GM23248 (cell line): Measurements from ENCODE around the gene FILIP1. TPM values are rescaled to one million over a fixed set of nuclear protein-coding genes. Genes with fewer than 3 reads are reported as not detected.
A peak's percentile ranks its signal among the peaks of the same experiment; 100 is the strongest.

Experiments used
- DNase-seq: peaks from one replicate; pipeline ENCODE4 v3.0.0-alpha.2; 2015
- H2AFZ ChIP-seq: fragments of 200-600 bp; sonication (generic); 2 replicates; pipeline ENCODE4 v1.6.1; 2016; ENCODE audit warnings: antibody characterized with exemption
- H3F3A ChIP-seq: fragments of 200-600 bp; sonication (generic); 2 replicates; pipeline ENCODE4 v1.6.1; 2016; ENCODE audit warnings: mild to moderate bottlenecking, antibody characterized with exemption, mixed run types; ENCODE audit not compliant: insufficient read depth
- H3K27ac ChIP-seq: fragments of 200-600 bp; sonication (generic); 2 replicates; pipeline ENCODE4 v1.5.1; 2016; ENCODE audit warnings: mild to moderate bottlenecking
- H3K27me3 ChIP-seq: fragments of 200-600 bp; sonication (generic); replicated peaks from 2 replicates; pipeline ENCODE4 v1.6.1; 2016; ENCODE audit warnings: mild to moderate bottlenecking; ENCODE audit not compliant: insufficient read depth
- H3K36me3 ChIP-seq: fragments of 200-600 bp; sonication (generic); 2 replicates; pipeline ENCODE4 v1.6.1; 2016; ENCODE audit warnings: low read depth, mild to moderate bottlenecking
- H3K4me1 ChIP-seq: fragments of 200-600 bp; sonication (generic); 2 replicates; pipeline ENCODE4 v1.6.1; 2016; ENCODE audit warnings: mild to moderate bottlenecking; ENCODE audit not compliant: insufficient read depth
- H3K4me2 ChIP-seq: fragments of 200-600 bp; sonication (generic); one replicate; pipeline ENCODE4 v1.6.1; 2016; ENCODE audit warnings: mild to moderate bottlenecking; ENCODE audit not compliant: unreplicated experiment
- H3K4me3 ChIP-seq: fragments of 200-600 bp; sonication (generic); 2 replicates; pipeline ENCODE4 v1.5.1; 2016; ENCODE audit warnings: mild to moderate bottlenecking
- H3K79me2 ChIP-seq: fragments of 200-600 bp; sonication (generic); 2 replicates; pipeline ENCODE4 v1.6.1; 2016; ENCODE audit warnings: mild to moderate bottlenecking; ENCODE audit not compliant: insufficient read depth
- H3K9ac ChIP-seq: fragments of 200-600 bp; sonication (generic); 2 replicates; pipeline ENCODE4 v1.6.1; 2016; ENCODE audit warnings: mild to moderate bottlenecking
- H3K9me2 ChIP-seq: fragments of 200-600 bp; sonication (generic); 2 replicates; pipeline ENCODE4 v1.6.1; 2016; ENCODE audit warnings: mixed run types, mild to moderate bottlenecking, moderate library complexity; ENCODE audit not compliant: insufficient read depth
- H3K9me3 ChIP-seq: fragments of 200-600 bp; sonication (generic); one replicate; pipeline ENCODE4 v1.6.1; 2017; ENCODE audit warnings: low read depth
- H4K20me1 ChIP-seq: fragments of 200-600 bp; sonication (generic); 2 replicates; pipeline ENCODE4 v1.6.0; 2016; ENCODE audit not compliant: insufficient read depth
- EZH2 ChIP-seq: fragments of 200-600 bp; sonication (generic); IDR thresholded peaks from 2 replicates; pipeline ENCODE4 v1.6.1; 2018; ENCODE audit warnings: antibody characterized with exemption, mild to moderate bottlenecking; ENCODE audit not compliant: insufficient read depth, poor library complexity, severe bottlenecking
- EZH2phosphoT487 ChIP-seq: fragments of 200-600 bp; sonication (generic); IDR thresholded peaks from 2 replicates; pipeline ENCODE4 v1.6.1; 2018; ENCODE audit warnings: antibody characterized with exemption, moderate library complexity, mild to moderate bottlenecking, low read depth; ENCODE audit not compliant: insufficient read depth
- WGBS, 2 experiments: methylation state at CpG; one replicate each; pipeline ENCODE4 v1.1.6; 2015 to 2017; ENCODE audit warnings: low lambda C conversion rate in 2 of 2, low coverage in 1 of 2; ENCODE audit errors: missing lambda C conversion rate in 2 of 2; 5-methylcytosine and 5-hydroxymethylcytosine counted together
- in situ Hi-C: fragments of 300-500 bp; cut with MboI; formaldehyde crosslinking; loops from 2 replicates; pipeline ENCODE4 v1.15.0; 2020
- polyA plus RNA-seq: library from polyadenylated mRNA; unstranded; fragments of >200 nt; fragmentation: Nextera tagmentation; extraction: Ambion mirVana; gene quantifications from 2 replicates; pipeline ENCODE4 v1.2.1, GENCODE V29; 2016
- total RNA-seq: library from RNA; depleted of rRNA; stranded (reverse); fragments of >200 nt; shearing (Covaris generic); gene quantifications from 2 replicates; pipeline ENCODE4 v1.2.3, GENCODE V29; 2014

Gene FILIP1
- total and polyA plus RNA-seq, 2 experiments from 2014 or later = under 0.01 TPM; not detected in 1

- peaks cover 26% of the 10 kb centered on the region for H3K4me1 ChIP-seq
- 86 to 89% methylated on average over 2 of the region's 2 CpGs for WGBS, 2 experiments
- in situ Hi-C loops = no loop called here
- no peak overlapping the region for H2AFZ ChIP-seq
- no peak overlapping the region for H3K27ac ChIP-seq
- TF ChIP-seq EZH2 (no peak), EZH2phosphoT487 (no peak)
- no peak overlapping the region for H3K4me3 ChIP-seq
- H3K9ac ChIP-seq = no peak overlapping the region
- H3K9me3 ChIP-seq = no peaks in the 10 kb centered on the region
- H3K9me2 ChIP-seq = no peaks in the 10 kb centered on the region
- H3K27me3 ChIP-seq = no peaks in the 10 kb centered on the region
- no peaks in the 10 kb centered on the region for H3K79me2 ChIP-seq
- H3K36me3 ChIP-seq = no peaks in the 10 kb centered on the region
- H3K4me2 ChIP-seq = no peak overlapping the region
- H3F3A ChIP-seq = peaks cover 19% of the 10 kb centered on the region
- no peaks in the 10 kb centered on the region for H4K20me1 ChIP-seq
- DNase-seq = no peak
Measured at GRCh38 chr6:75427329-75427728, 66.3 kb downstream of the FILIP1 start.

GRCh38 chr6:75424618-75425548 lies 68.7 kb downstream of the FILIP1 start:
- Histone ChIP-seq H3K36me3 (no peaks in the 10 kb centered on the region), H3K9me3 (no peaks in the 10 kb centered on the region), H4K20me1 (no peaks in the 10 kb centered on the region), H3K9ac (no peak overlapping the region), H2AFZ (no peak overlapping the region), H3K9me2 (no peaks in the 10 kb centered on the region), H3K4me1 (peaks cover 20% of the 10 kb centered on the region), H3K27ac (no peak overlapping the region), H3K4me2 (peak overlapping the region; percentile 30), H3K4me3 (no peak overlapping the region), H3K27me3 (no peaks in the 10 kb centered on the region), H3K79me2 (no peaks in the 10 kb centered on the region), H3F3A (peaks cover 22% of the 10 kb centered on the region)
- TF ChIP-seq EZH2 = no peak
- WGBS, 2 experiments = 63 to 64% methylated on average over 4 of the region's 4 CpGs
- peak; percentile 62 for DNase-seq
- in situ Hi-C loops = no loop called here

- 84 to 86% methylated on average over 8 of the region's 8 CpGs for WGBS, 2 experiments
- H3K9me2 ChIP-seq = no peaks in the 10 kb centered on the region
Measured at GRCh38 chr6:75423386-75423785, 70.2 kb downstream of the FILIP1 start.

GRCh38 chr6:75422024-75422639 lies 71.5 kb downstream of the FILIP1 start:
- H3K4me3 ChIP-seq = peak overlapping the region; percentile 17; the same call in 1 of the 2 replicates
- no peaks in the 10 kb centered on the region for H4K20me1 ChIP-seq
- no peak overlapping the region for H3K9ac ChIP-seq
- WGBS, 2 experiments = 10 to 11% methylated on average over 1 of the region's 1 CpG
- H3K9me3 ChIP-seq = no peaks in the 10 kb centered on the region
- DNase-seq = peak; percentile 64
- peak overlapping the region; percentile 11; the same call in 1 of the 2 replicates for H3K27ac ChIP-seq
- no peak for TF ChIP-seq EZH2phosphoT487
- TF ChIP-seq EZH2 = no peak
- no peaks in the 10 kb centered on the region for H3K36me3 ChIP-seq
- H3K4me1 ChIP-seq = peaks cover 33% of the 10 kb centered on the region
- H3K79me2 ChIP-seq = no peaks in the 10 kb centered on the region
- in situ Hi-C loops = no loop called here
- peaks cover 35% of the 10 kb centered on the region for H3F3A ChIP-seq
- H2AFZ ChIP-seq = no peak overlapping the region
- no peaks in the 10 kb centered on the region for H3K9me2 ChIP-seq
- H3K4me2 ChIP-seq = peak overlapping the region; percentile 67
- H3K27me3 ChIP-seq = no peaks in the 10 kb centered on the region

More at GRCh38 chr6:75423386-75423785, 70.2 kb downstream of the FILIP1 start:
- H3F3A ChIP-seq = peaks cover 30% of the 10 kb centered on the region
- peaks cover 25% of the 10 kb centered on the region for H3K4me1 ChIP-seq
- H3K4me3 ChIP-seq = no peak overlapping the region
- no peak overlapping the region for H3K4me2 ChIP-seq
- H3K27ac ChIP-seq = no peak overlapping the region
- H4K20me1 ChIP-seq = no peaks in the 10 kb centered on the region
- H3K27me3 ChIP-seq = no peaks in the 10 kb centered on the region
- no peak for DNase-seq
- H3K79me2 ChIP-seq = no peaks in the 10 kb centered on the region
- H2AFZ ChIP-seq = no peak overlapping the region
- H3K9me3 ChIP-seq = no peaks in the 10 kb centered on the region
- in situ Hi-C loops = no loop called here
- no peaks in the 10 kb centered on the region for H3K36me3 ChIP-seq
- H3K9ac ChIP-seq = no peak overlapping the region
- TF ChIP-seq EZH2phosphoT487 (no peak), EZH2 (no peak)
